ENCODE measurements around the gene PDE4C. TPM values are rescaled to one million over a fixed set of nuclear protein-coding genes. Genes with fewer than 3 reads are reported as not detected.

PDE4C gene
- total and polyA plus RNA-seq, 2 donors (not counting 1 experiment from before 2014, with no cell fraction given): 0.35 to 2.0 TPM

DNA sequence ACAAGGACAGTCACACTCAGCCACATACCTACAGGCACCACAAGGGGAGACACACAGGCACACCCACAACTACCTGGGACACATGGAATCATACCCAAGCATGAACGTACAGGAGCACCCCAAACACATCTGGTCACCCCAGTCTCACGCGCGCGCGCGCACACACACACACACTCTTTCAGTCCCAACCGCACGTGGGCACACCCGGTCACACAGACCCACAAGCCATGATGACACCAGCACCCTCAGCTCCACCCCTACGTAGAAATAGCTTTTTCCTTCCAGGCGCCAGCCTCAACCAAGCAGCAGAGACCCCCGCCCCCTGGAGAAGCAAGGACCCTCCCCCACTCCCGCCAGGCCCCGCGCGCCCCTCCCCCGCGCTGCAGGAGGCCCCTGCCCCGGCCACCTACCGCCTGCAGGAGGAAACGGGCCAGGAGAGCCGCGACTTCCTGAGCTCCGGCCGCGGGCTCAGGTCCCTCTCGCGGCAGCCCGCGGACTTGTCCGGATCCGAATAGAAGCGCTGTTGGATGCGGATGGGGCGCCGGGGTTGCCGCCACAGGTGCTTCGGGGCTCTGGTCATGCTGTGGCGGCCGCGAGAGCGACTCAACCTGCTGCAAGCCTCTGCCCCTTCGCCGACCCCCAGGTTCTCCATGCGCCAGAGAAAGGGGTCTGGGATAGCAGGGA is 6.4 kb upstream of the PDE4C start:
- DNase-seq (ENCODE audit: low read depth in 2 of 2): no peak
- no peaks in the 10 kb centered on the region for H4K20me1 ChIP-seq (ENCODE audit: control insufficient read depth, extremely low read depth, insufficient read depth, low read length)
- no peak overlapping the region for H3K27ac ChIP-seq (ENCODE audit: insufficient read depth, low read length)
- no peaks in the 10 kb centered on the region for H3K79me2 ChIP-seq (ENCODE audit: control insufficient read depth, insufficient read depth, low read length)
- no peaks in the 10 kb centered on the region for H3K9me3 ChIP-seq (ENCODE audit: control insufficient read depth, insufficient read depth, low read depth, low read length)
- no peak overlapping the region for H3K4me3 ChIP-seq (replicated peaks in 1 of 4; ENCODE audit: control extremely low read depth in 1 of 4, insufficient read depth in 1 of 4, low read depth in 3 of 4, low read length in 4 of 4)
- H3K4me2 ChIP-seq (ENCODE audit: extremely low read depth, insufficient read depth, low read length): no peak overlapping the region
- H3K4me1 ChIP-seq (ENCODE audit: control insufficient read depth, extremely low read depth, insufficient read depth, low read length): no peaks in the 10 kb centered on the region
- no peak for TF ChIP-seq CTCF (conservative IDR thresholded peaks at IDR 0.05 in 1 of 2, IDR thresholded peaks at IDR 0.05 in 1 of 2; ENCODE audit: low read depth in 1 of 2, low read length in 2 of 2)
- no peak for TF ChIP-seq EZH2 (IDR thresholded peaks at IDR 0.05; ENCODE audit: low read length, missing control alignments)
- no peak overlapping the region for H3K9ac ChIP-seq (ENCODE audit: insufficient read depth, low read length)
- no peak overlapping the region for H2AFZ ChIP-seq (ENCODE audit: low read length)
- no peaks in the 10 kb centered on the region for H3K36me3 ChIP-seq (ENCODE audit: control insufficient read depth, insufficient read depth, low read length)
- peaks cover 14% of the 10 kb centered on the region for H3K27me3 ChIP-seq (ENCODE audit: control insufficient read depth, insufficient read depth, low read length)

- TF ChIP-seq CTCF (conservative IDR thresholded peaks at IDR 0.05 in 1 of 2, IDR thresholded peaks at IDR 0.05 in 1 of 2; ENCODE audit: low read depth in 1 of 2, low read length in 2 of 2) (no peak), EZH2 (IDR thresholded peaks at IDR 0.05; ENCODE audit: low read length, missing control alignments) (no peak)
- no peaks in the 10 kb centered on the region for H3K4me1 ChIP-seq (ENCODE audit: control insufficient read depth, extremely low read depth, insufficient read depth, low read length)
- no peak overlapping the region for H3K27ac ChIP-seq (ENCODE audit: insufficient read depth, low read length)
- no peaks in the 10 kb centered on the region for H4K20me1 ChIP-seq (ENCODE audit: control insufficient read depth, extremely low read depth, insufficient read depth, low read length)
- peaks cover 11% of the 10 kb centered on the region for H3K27me3 ChIP-seq (ENCODE audit: control insufficient read depth, insufficient read depth, low read length)
- DNase-seq (ENCODE audit: low read depth in 2 of 2): no peak
- H3K36me3 ChIP-seq (ENCODE audit: control insufficient read depth, insufficient read depth, low read length): no peaks in the 10 kb centered on the region
- H3K4me3 ChIP-seq (replicated peaks in 1 of 4; ENCODE audit: control extremely low read depth in 1 of 4, insufficient read depth in 1 of 4, low read depth in 3 of 4, low read length in 4 of 4): no peak overlapping the region
- no peak overlapping the region for H3K9ac ChIP-seq (ENCODE audit: insufficient read depth, low read length)
- H3K9me3 ChIP-seq (ENCODE audit: control insufficient read depth, insufficient read depth, low read depth, low read length): no peaks in the 10 kb centered on the region
- no peak overlapping the region for H2AFZ ChIP-seq (ENCODE audit: low read length)
- no peaks in the 10 kb centered on the region for H3K79me2 ChIP-seq (ENCODE audit: control insufficient read depth, insufficient read depth, low read length)
- H3K4me2 ChIP-seq (ENCODE audit: extremely low read depth, insufficient read depth, low read length): no peak overlapping the region
These were observed 5.5 kb upstream of the PDE4C start for GRCh38 chr19:18231775-18232174.

- Histone ChIP-seq H3K4me1 (ENCODE audit: control insufficient read depth, extremely low read depth, insufficient read depth, low read length) (no peaks in the 10 kb centered on the region), H3K79me2 (ENCODE audit: control insufficient read depth, insufficient read depth, low read length) (no peaks in the 10 kb centered on the region), H3K9me3 (ENCODE audit: control insufficient read depth, insufficient read depth, low read depth, low read length) (no peaks in the 10 kb centered on the region), H2AFZ (ENCODE audit: low read length) (no peak overlapping the region), H3K27ac (ENCODE audit: insufficient read depth, low read length) (no peak overlapping the region), H4K20me1 (ENCODE audit: control insufficient read depth, extremely low read depth, insufficient read depth, low read length) (no peaks in the 10 kb centered on the region), H3K4me2 (ENCODE audit: extremely low read depth, insufficient read depth, low read length) (no peak overlapping the region), H3K4me3 (replicated peaks in 1 of 4; ENCODE audit: control extremely low read depth in 1 of 4, insufficient read depth in 1 of 4, low read depth in 3 of 4, low read length in 4 of 4) (no peak overlapping the region), H3K27me3 (ENCODE audit: control insufficient read depth, insufficient read depth, low read length) (peaks cover 11% of the 10 kb centered on the region), H3K36me3 (ENCODE audit: control insufficient read depth, insufficient read depth, low read length) (no peaks in the 10 kb centered on the region), H3K9ac (ENCODE audit: insufficient read depth, low read length) (no peak overlapping the region)
- TF ChIP-seq EZH2 (IDR thresholded peaks at IDR 0.05; ENCODE audit: low read length, missing control alignments) (no peak), CTCF (conservative IDR thresholded peaks at IDR 0.05 in 1 of 2, IDR thresholded peaks at IDR 0.05 in 1 of 2; ENCODE audit: low read depth in 1 of 2, low read length in 2 of 2) (no peak)
- DNase-seq (ENCODE audit: low read depth in 2 of 2): no peak
These were observed 4.9 kb upstream of the PDE4C start for GRCh38 chr19:18230941-18231734.

Data from fibroblast of lung (primary cell).